Hepatocyte (in vitro differentiated cells): ENCODE data around the gene YLPM1. TPM values are rescaled to one million over a fixed set of nuclear protein-coding genes. Genes with fewer than 3 reads are reported as not detected.

Source experiments
- DNase-seq: peaks from one replicate; pipeline ENCODE4 v3.0.0-alpha.2; 2016; ENCODE audit warnings: low spot score
- H2AFZ ChIP-seq: fragments of 200-600 bp; sonication (generic); 2 replicates; pipeline ENCODE4 v1.6.0; 2016; ENCODE audit warnings: antibody characterized with exemption, mild to moderate bottlenecking
- H3K27ac ChIP-seq: fragments of 200-600 bp; sonication (generic); 2 replicates; pipeline ENCODE4 v1.5.1; 2016; ENCODE audit warnings: mild to moderate bottlenecking
- H3K27me3 ChIP-seq: fragments of 200-600 bp; sonication (generic); 2 replicates; pipeline ENCODE4 v1.6.1; 2016
- H3K36me3 ChIP-seq: fragments of 200-600 bp; sonication (generic); replicated peaks from 2 replicates; pipeline ENCODE4 v1.5.1; 2016; ENCODE audit warnings: low read depth; ENCODE audit not compliant: insufficient read depth
- H3K4me1 ChIP-seq: fragments of 200-600 bp; sonication (generic); 2 replicates; pipeline ENCODE4 v1.5.1; 2016; ENCODE audit warnings: mild to moderate bottlenecking, moderate library complexity; ENCODE audit not compliant: insufficient read depth
- H3K4me2 ChIP-seq: fragments of 200-600 bp; sonication (generic); 2 replicates; pipeline ENCODE4 v1.6.0; 2016
- H3K4me3 ChIP-seq: fragments of 200-600 bp; sonication (generic); 2 replicates; pipeline ENCODE4 v1.5.1; 2016; ENCODE audit warnings: mild to moderate bottlenecking
- H3K79me2 ChIP-seq: fragments of 200-600 bp; sonication (generic); 2 replicates; pipeline ENCODE4 v1.6.0; 2017; ENCODE audit warnings: mild to moderate bottlenecking
- H3K9me2 ChIP-seq: fragments of 200-600 bp; sonication (generic); replicated peaks from 2 replicates; pipeline ENCODE4 v1.6.0; 2017; ENCODE audit warnings: mild to moderate bottlenecking; ENCODE audit not compliant: insufficient read depth
- H3K9me3 ChIP-seq: fragments of 200-600 bp; sonication (generic); 2 replicates; pipeline ENCODE4 v1.5.1; 2016; ENCODE audit warnings: low read depth, mild to moderate bottlenecking
- H4K20me1 ChIP-seq: fragments of 200-600 bp; sonication (generic); 2 replicates; pipeline ENCODE4 v1.6.0; 2016; ENCODE audit warnings: mild to moderate bottlenecking; ENCODE audit not compliant: insufficient read depth, poor library complexity, severe bottlenecking
- CTCF ChIP-seq: fragments of 200-600 bp; sonication (generic); IDR thresholded peaks from 2 replicates; pipeline ENCODE4 v1.5.1; 2016; ENCODE audit warnings: antibody characterized with exemption, mild to moderate bottlenecking; ENCODE audit not compliant: poor library complexity
- EZH2 ChIP-seq: fragments of 200-600 bp; sonication (generic); IDR thresholded peaks from 2 replicates; pipeline ENCODE4 v1.6.1; 2016; ENCODE audit warnings: antibody characterized with exemption, mild to moderate bottlenecking, borderline replicate concordance
- EZH2phosphoT487 ChIP-seq: fragments of 200-600 bp; sonication (generic); IDR thresholded peaks from one replicate; pipeline ENCODE4 v1.6.1; 2018; ENCODE audit warnings: antibody characterized with exemption, mild to moderate bottlenecking, low read depth, moderate library complexity; ENCODE audit not compliant: unreplicated experiment, severe bottlenecking
- WGBS: methylation state at CpG from one replicate; pipeline ENCODE4 v1.1.6; 2016; ENCODE audit warnings: low lambda C conversion rate; ENCODE audit errors: missing lambda C conversion rate; 5-methylcytosine and 5-hydroxymethylcytosine counted together
- polyA plus RNA-seq: library from polyadenylated mRNA; unstranded; fragments of >200 nt; fragmentation: Nextera tagmentation; extraction: Ambion mirVana; gene quantifications from 2 replicates; pipeline ENCODE4 v1.2.1, GENCODE V29; 2016
- total RNA-seq: library from RNA; depleted of rRNA; stranded (reverse); fragments of >200 nt; gene quantifications from 2 replicates; pipeline ENCODE4 v1.2.3, GENCODE V29; 2014

YLPM1 gene
- total and polyA plus RNA-seq, 2 experiments from 2014 or later: 20.2 to 44.8 TPM

- 89% methylated on average over 5 of the region's 5 CpGs for WGBS
- Histone ChIP-seq H3K27me3 (no peaks in the 10 kb centered on the region), H3K4me2 (no peak overlapping the region), H3K36me3 (no peaks in the 10 kb centered on the region), H4K20me1 (no peaks in the 10 kb centered on the region), H3K4me1 (peaks cover 5% of the 10 kb centered on the region), H3K27ac (peak overlapping the region; percentile 64), H3K4me3 (no peak overlapping the region), H3K79me2 (no peaks in the 10 kb centered on the region), H2AFZ (no peak overlapping the region), H3K9me3 (no peaks in the 10 kb centered on the region), H3K9me2 (no peaks in the 10 kb centered on the region)
- TF ChIP-seq EZH2phosphoT487 (no peak), EZH2 (no peak), CTCF (no peak)
- no peak for DNase-seq
These were observed 57.2 kb downstream of the YLPM1 start for GRCh38 chr14:74820288-74820687.

- no peaks in the 10 kb centered on the region for H3K9me3 ChIP-seq
- H3K36me3 ChIP-seq: no peaks in the 10 kb centered on the region
- H3K27ac ChIP-seq: peak overlapping the region; percentile 70
- H2AFZ ChIP-seq: no peak overlapping the region
- no peak overlapping the region for H3K4me3 ChIP-seq
- peaks cover 5% of the 10 kb centered on the region for H3K4me1 ChIP-seq
- no peak for TF ChIP-seq EZH2phosphoT487
- TF ChIP-seq CTCF: no peak
- TF ChIP-seq EZH2: no peak
- H4K20me1 ChIP-seq: no peaks in the 10 kb centered on the region
- no peaks in the 10 kb centered on the region for H3K27me3 ChIP-seq
- no peaks in the 10 kb centered on the region for H3K79me2 ChIP-seq
- WGBS: 67% methylated on average over 5 of the region's 5 CpGs
- peak overlapping the region; percentile 44 for H3K4me2 ChIP-seq
- peak; percentile 21 for DNase-seq
- H3K9me2 ChIP-seq: no peaks in the 10 kb centered on the region
These were observed 58.3 kb downstream of the YLPM1 start for GRCh38 chr14:74821267-74821915.

GRCh38 chr14:74824997-74825396 lies 61.9 kb downstream of the YLPM1 start:
- Histone ChIP-seq H3K79me2 (no peaks in the 10 kb centered on the region), H3K36me3 (no peaks in the 10 kb centered on the region), H4K20me1 (no peaks in the 10 kb centered on the region), H3K4me3 (no peak overlapping the region), H3K27ac (no peak overlapping the region), H3K27me3 (no peaks in the 10 kb centered on the region), H2AFZ (no peak overlapping the region), H3K9me3 (no peaks in the 10 kb centered on the region), H3K9me2 (no peaks in the 10 kb centered on the region), H3K4me2 (no peak overlapping the region), H3K4me1 (peaks cover 12% of the 10 kb centered on the region)
- TF ChIP-seq CTCF: no peak
- no peak for TF ChIP-seq EZH2phosphoT487
- no peak for TF ChIP-seq EZH2
- DNase-seq: no peak
- WGBS: 94% methylated on average over 2 of the region's 2 CpGs

GRCh38 chr14:74826574-74826973 lies 63.5 kb downstream of the YLPM1 start:
- Histone ChIP-seq H3K27ac (no peak overlapping the region), H3K4me2 (no peak overlapping the region), H3K9me2 (no peaks in the 10 kb centered on the region), H3K9me3 (no peaks in the 10 kb centered on the region), H3K4me3 (no peak overlapping the region), H2AFZ (no peak overlapping the region), H4K20me1 (no peaks in the 10 kb centered on the region), H3K36me3 (no peaks in the 10 kb centered on the region), H3K27me3 (no peaks in the 10 kb centered on the region), H3K79me2 (no peaks in the 10 kb centered on the region), H3K4me1 (peaks cover 7% of the 10 kb centered on the region)
- no peak for TF ChIP-seq EZH2phosphoT487
- no peak for TF ChIP-seq CTCF
- no peak for TF ChIP-seq EZH2
- no peak for DNase-seq
